ENCODE results near the gene FTCDNL1. TPM values are rescaled to one million over a fixed set of nuclear protein-coding genes. Genes with fewer than 3 reads are reported as not detected.

FTCDNL1 gene
- total and polyA plus RNA-seq, 2 experiments from 2014 or later, result 1.4 to 6.1 TPM

- H3K27ac ChIP-seq, result no peak overlapping the region
- H3K9me3 ChIP-seq (ENCODE audit: low read depth), result no peaks in the 10 kb centered on the region
- H3K27me3 ChIP-seq, result no peaks in the 10 kb centered on the region
- TF ChIP-seq CTCF (IDR thresholded peaks at IDR 0.05; ENCODE audit: poor library complexity) (no peak), EZH2 (IDR thresholded peaks at IDR 0.05; ENCODE audit: borderline replicate concordance) (no peak), EZH2phosphoT487 (IDR thresholded peaks at IDR 0.05; ENCODE audit: low read depth, severe bottlenecking, unreplicated experiment) (no peak)
- 82% methylated on average over 11 of the region's 11 CpGs for WGBS (ENCODE audit: low lambda C conversion rate, missing lambda C conversion rate)
- no peak overlapping the region for H3K4me3 ChIP-seq
- H3K9me2 ChIP-seq (replicated peaks; ENCODE audit: insufficient read depth), result no peaks in the 10 kb centered on the region
- H3K79me2 ChIP-seq, result no peaks in the 10 kb centered on the region
- H3K4me1 ChIP-seq (ENCODE audit: insufficient read depth), result peaks cover under 1% of the 10 kb centered on the region
- no peaks in the 10 kb centered on the region for H4K20me1 ChIP-seq (ENCODE audit: insufficient read depth, poor library complexity, severe bottlenecking)
- H3K4me2 ChIP-seq, result no peak overlapping the region
- no peaks in the 10 kb centered on the region for H3K36me3 ChIP-seq (replicated peaks; ENCODE audit: insufficient read depth, low read depth)
- peak; percentile 12 for DNase-seq (ENCODE audit: low spot score)
- no peak overlapping the region for H2AFZ ChIP-seq
Measured at GRCh38 chr2:199744724-199745123, 106.3 kb downstream of the FTCDNL1 start.

- 65% methylated on average over 5 of the region's 5 CpGs for WGBS (ENCODE audit: low lambda C conversion rate, missing lambda C conversion rate)
- no peak for TF ChIP-seq EZH2 (IDR thresholded peaks at IDR 0.05; ENCODE audit: borderline replicate concordance)
- no peak for TF ChIP-seq EZH2phosphoT487 (IDR thresholded peaks at IDR 0.05; ENCODE audit: low read depth, severe bottlenecking, unreplicated experiment)
- TF ChIP-seq CTCF (IDR thresholded peaks at IDR 0.05; ENCODE audit: poor library complexity), result no peak
- H3K36me3 ChIP-seq (replicated peaks; ENCODE audit: insufficient read depth, low read depth), result no peaks in the 10 kb centered on the region
- H3K9me3 ChIP-seq (ENCODE audit: low read depth), result no peaks in the 10 kb centered on the region
- peaks cover 5% of the 10 kb centered on the region for H3K4me1 ChIP-seq (ENCODE audit: insufficient read depth)
- H2AFZ ChIP-seq, result no peak overlapping the region
- H3K4me2 ChIP-seq, result no peak overlapping the region
- H3K4me3 ChIP-seq, result no peak overlapping the region
- no peaks in the 10 kb centered on the region for H4K20me1 ChIP-seq (ENCODE audit: insufficient read depth, poor library complexity, severe bottlenecking)
- H3K9me2 ChIP-seq (replicated peaks; ENCODE audit: insufficient read depth), result no peaks in the 10 kb centered on the region
- no peaks in the 10 kb centered on the region for H3K27me3 ChIP-seq
- H3K79me2 ChIP-seq, result no peaks in the 10 kb centered on the region
- no peak overlapping the region for H3K27ac ChIP-seq
- no peak for DNase-seq (ENCODE audit: low spot score)
Measured at GRCh38 chr2:199744260-199744659, 106.7 kb downstream of the FTCDNL1 start.

GRCh38 chr2:199743415-199744120, 107.4 kb downstream of the FTCDNL1 start:
- H3K27me3 ChIP-seq, result no peaks in the 10 kb centered on the region
- no peak overlapping the region for H3K27ac ChIP-seq
- no peak for DNase-seq (ENCODE audit: low spot score)
- WGBS (ENCODE audit: low lambda C conversion rate, missing lambda C conversion rate), result 68% methylated on average over 5 of the region's 5 CpGs
- H3K36me3 ChIP-seq (replicated peaks; ENCODE audit: insufficient read depth, low read depth), result no peaks in the 10 kb centered on the region
- H3K4me3 ChIP-seq, result no peak overlapping the region
- H3K4me2 ChIP-seq, result no peak overlapping the region
- H3K79me2 ChIP-seq, result no peaks in the 10 kb centered on the region
- no peak for TF ChIP-seq EZH2phosphoT487 (IDR thresholded peaks at IDR 0.05; ENCODE audit: low read depth, severe bottlenecking, unreplicated experiment)
- no peaks in the 10 kb centered on the region for H3K9me3 ChIP-seq (ENCODE audit: low read depth)
- no peak overlapping the region for H2AFZ ChIP-seq
- no peaks in the 10 kb centered on the region for H3K9me2 ChIP-seq (replicated peaks; ENCODE audit: insufficient read depth)
- H4K20me1 ChIP-seq (ENCODE audit: insufficient read depth, poor library complexity, severe bottlenecking), result no peaks in the 10 kb centered on the region
- peaks cover 9% of the 10 kb centered on the region for H3K4me1 ChIP-seq (ENCODE audit: insufficient read depth)

- 78% methylated on average over 2 of the region's 2 CpGs for WGBS (ENCODE audit: low lambda C conversion rate, missing lambda C conversion rate)
- DNase-seq (ENCODE audit: low spot score), result no peak
- Histone ChIP-seq H2AFZ (no peak overlapping the region), H3K4me3 (no peak overlapping the region), H3K79me2 (no peaks in the 10 kb centered on the region), H4K20me1 (ENCODE audit: insufficient read depth, poor library complexity, severe bottlenecking) (no peaks in the 10 kb centered on the region), H3K4me1 (ENCODE audit: insufficient read depth) (peaks cover 15% of the 10 kb centered on the region), H3K36me3 (replicated peaks; ENCODE audit: insufficient read depth, low read depth) (no peaks in the 10 kb centered on the region), H3K9me2 (replicated peaks; ENCODE audit: insufficient read depth) (no peaks in the 10 kb centered on the region), H3K4me2 (no peak overlapping the region), H3K27ac (no peak overlapping the region), H3K27me3 (no peaks in the 10 kb centered on the region), H3K9me3 (ENCODE audit: low read depth) (no peaks in the 10 kb centered on the region)
- TF ChIP-seq CTCF (IDR thresholded peaks at IDR 0.05; ENCODE audit: poor library complexity), result no peak
- no peak for TF ChIP-seq EZH2 (IDR thresholded peaks at IDR 0.05; ENCODE audit: borderline replicate concordance)
- TF ChIP-seq EZH2phosphoT487 (IDR thresholded peaks at IDR 0.05; ENCODE audit: low read depth, severe bottlenecking, unreplicated experiment), result no peak
Measured at GRCh38 chr2:199742884-199743283, 108.1 kb downstream of the FTCDNL1 start.

Data from hepatocyte (in vitro differentiated cells).